ENCODE results near the gene INTS14. TPM values are rescaled to one million over a fixed set of nuclear protein-coding genes. Genes with fewer than 3 reads are reported as not detected.

Gene INTS14
- total RNA-seq, 2 donors from 2014 or later = 26.0 to 28.3 TPM

DNA sequence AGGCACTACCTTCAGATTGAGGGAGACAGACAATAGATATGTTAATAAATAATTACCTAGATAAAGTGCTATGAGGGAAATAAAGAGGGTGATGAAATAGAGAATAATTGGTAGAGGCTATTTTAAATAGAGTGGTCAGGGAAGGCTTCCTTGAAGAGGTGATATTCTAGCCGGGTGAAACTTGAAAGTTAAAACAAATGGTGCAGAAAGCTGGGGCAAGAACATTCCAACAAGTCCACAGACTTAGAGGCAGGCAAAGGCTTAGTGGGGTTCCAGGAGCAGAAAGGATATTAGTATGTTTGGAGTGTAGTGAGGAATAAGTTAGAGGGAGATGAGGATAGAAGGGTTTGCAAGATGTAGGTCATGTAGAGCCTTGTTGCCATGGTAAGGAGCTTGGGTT, 70.6 kb downstream of the INTS14 start:
- no peaks in the 10 kb centered on the region for H3K36me3 ChIP-seq (replicated peaks in 1 of 2; ENCODE audit: insufficient read depth in 1 of 2, low read depth in 2 of 2)
- H3K27me3 ChIP-seq = no peaks in the 10 kb centered on the region
- ATAC-seq (no peak), DNase-seq (no peak)
- no peak overlapping the region for H3K27ac ChIP-seq
- 75 to 82% methylated on average over 1 of the region's 1 CpG for WGBS, 2 donors
- TF ChIP-seq POLR2A (IDR thresholded peaks at IDR 0.05) = no peak
- no peak for TF ChIP-seq CTCF (IDR thresholded peaks at IDR 0.05)
- H3K4me1 ChIP-seq = no peaks in the 10 kb centered on the region
- H3K4me3 ChIP-seq = no peak overlapping the region
- intact Hi-C loops (cut with DNase I) = no loop called here
- no peaks in the 10 kb centered on the region for H3K9me3 ChIP-seq

GRCh38 chr15:65535192-65535591, 75.7 kb downstream of the INTS14 start:
- TF ChIP-seq CTCF (IDR thresholded peaks at IDR 0.05) = no peak
- no peak for TF ChIP-seq POLR2A (IDR thresholded peaks at IDR 0.05)
- ATAC-seq (no peak), DNase-seq (no peak)
- Histone ChIP-seq H3K27me3 (no peaks in the 10 kb centered on the region), H3K27ac (no peak overlapping the region), H3K9me3 (no peaks in the 10 kb centered on the region), H3K36me3 (replicated peaks in 1 of 2; ENCODE audit: insufficient read depth in 1 of 2, low read depth in 2 of 2) (no peaks in the 10 kb centered on the region), H3K4me1 (peaks cover 34% of the 10 kb centered on the region), H3K4me3 (no peak overlapping the region)
- intact Hi-C loops (cut with DNase I) = no loop called here
- 83 to 87% methylated on average over 4 of the region's 4 CpGs for WGBS, 2 donors

DNA sequence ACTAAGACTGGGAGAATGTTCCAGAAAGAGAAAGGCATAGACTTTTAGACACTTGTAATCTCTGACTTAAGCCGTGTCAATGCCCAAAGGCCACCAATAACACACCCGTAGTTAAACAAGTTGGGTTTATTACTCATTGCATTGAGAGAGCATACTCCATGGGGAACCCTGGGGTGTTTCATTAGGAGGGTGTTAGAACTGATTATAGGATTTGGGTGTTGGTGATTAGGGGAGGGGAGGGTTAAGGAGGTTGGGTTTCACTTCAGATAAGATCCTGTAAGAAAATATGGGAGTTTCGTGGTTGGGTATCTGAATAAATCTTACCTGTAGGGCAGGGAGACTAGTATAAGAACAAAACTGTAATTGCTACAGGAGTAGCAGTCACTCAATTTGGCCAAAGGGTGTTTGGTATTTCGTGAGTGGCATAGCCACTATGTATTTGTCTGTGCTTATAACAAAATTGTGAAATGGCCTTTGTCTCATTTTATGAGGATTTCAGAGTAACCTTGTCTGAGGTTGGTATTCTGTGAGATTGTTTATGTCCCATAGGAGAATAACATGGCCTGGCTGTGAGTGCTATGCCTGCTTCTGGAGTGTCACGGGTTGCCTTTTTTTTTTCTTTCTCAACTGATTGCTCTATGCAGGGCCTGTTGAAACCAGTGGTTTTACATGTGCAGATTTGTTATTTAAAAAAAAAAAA, 77.7 kb downstream of the INTS14 start:
- TF ChIP-seq POLR2A (IDR thresholded peaks at IDR 0.05) (no peak), CTCF (IDR thresholded peaks at IDR 0.05) (no peak)
- H3K27me3 ChIP-seq = no peaks in the 10 kb centered on the region
- DNase-seq (no peak), ATAC-seq (no peak)
- no peaks in the 10 kb centered on the region for H3K36me3 ChIP-seq (replicated peaks in 1 of 2; ENCODE audit: insufficient read depth in 1 of 2, low read depth in 2 of 2)
- H3K4me1 ChIP-seq = peaks cover 40% of the 10 kb centered on the region
- intact Hi-C loops (cut with DNase I) = no loop called here
- 57 to 62% methylated on average over 5 of the region's 5 CpGs for WGBS, 2 donors
- no peak overlapping the region for H3K27ac ChIP-seq
- no peaks in the 10 kb centered on the region for H3K9me3 ChIP-seq
- no peak overlapping the region for H3K4me3 ChIP-seq

GRCh38 chr15:65532738-65533051, 78.2 kb downstream of the INTS14 start:
- H3K9me3 ChIP-seq = no peaks in the 10 kb centered on the region
- H3K27me3 ChIP-seq = no peaks in the 10 kb centered on the region
- ATAC-seq (no peak), DNase-seq (no peak)
- no peak for TF ChIP-seq CTCF (IDR thresholded peaks at IDR 0.05)
- no peak for TF ChIP-seq POLR2A (IDR thresholded peaks at IDR 0.05)
- H3K4me1 ChIP-seq = peaks cover 40% of the 10 kb centered on the region
- no peaks in the 10 kb centered on the region for H3K36me3 ChIP-seq (replicated peaks in 1 of 2; ENCODE audit: insufficient read depth in 1 of 2, low read depth in 2 of 2)
- H3K27ac ChIP-seq = no peak overlapping the region
- intact Hi-C loops (cut with DNase I) = no loop called here
- H3K4me3 ChIP-seq = no peak overlapping the region
- WGBS, 2 donors = 23 to 36% methylated on average over 1 of the region's 1 CpG
